Stimulated activated CD8-positive, alpha-beta memory T cell treated with anti-CD3 and anti-CD28 coated beads, Interleukin-7, amount 100 ng/mL, for 4 hours (primary cell): Measurements from ENCODE around the gene TMIGD1.

Experiments
- DNase-seq, 2 donors: peaks; one replicate each; pipeline ENCODE4 v3.0.0-alpha.2; 2020; ENCODE audit warnings: low read depth in 2 of 2

TMIGD1 gene

GRCh38 chr17:30333503-30334360, at the start of gene TMIGD1:
TMIGD1 (minus strand) TSS chr17:30334057; CDS start chr17:30332133, 1,924 bp downstream.
- no peak for DNase-seq

GRCh38 chr17:30382345-30382744, 48.5 kb upstream of the TMIGD1 start:
- DNase-seq, result no peak

- DNase-seq, result no peak
Observed at GRCh38 chr17:30381340-30381659, 47.4 kb upstream of the TMIGD1 start.

GRCh38 chr17:30380643-30381339, 46.9 kb upstream of the TMIGD1 start:
- no peak for DNase-seq

- DNase-seq, result no peak
Observed at GRCh38 chr17:30379903-30380381, 46.1 kb upstream of the TMIGD1 start.

GRCh38 chr17:30379303-30379902, 45.5 kb upstream of the TMIGD1 start:
- DNase-seq, result no peak

- peak; percentile 93 to 95 for DNase-seq
Observed at GRCh38 chr17:30378825-30379302, 45.0 kb upstream of the TMIGD1 start, which contains the start of gene CPD. CPD (plus strand) TSS chr17:30378927; CDS start chr17:30378981, 54 bp downstream.

- peak in 1 of 2 donors; percentile 64 for DNase-seq
Observed at GRCh38 chr17:30378241-30378824, 44.5 kb upstream of the TMIGD1 start.

- DNase-seq, result no peak
Observed at GRCh38 chr17:30377574-30378240, 43.9 kb upstream of the TMIGD1 start.

- peak in 1 of 2 donors; percentile 50 for DNase-seq
Observed at GRCh38 chr17:30376621-30377452, 43.0 kb upstream of the TMIGD1 start.

- DNase-seq, result no peak
Observed at GRCh38 chr17:30375661-30376060, 41.8 kb upstream of the TMIGD1 start.

GRCh38 chr17:30372755-30373154, 38.9 kb upstream of the TMIGD1 start:
- no peak for DNase-seq

- no peak for DNase-seq
Observed at GRCh38 chr17:30369995-30370394, 36.1 kb upstream of the TMIGD1 start.

GRCh38 chr17:30368912-30369720, 35.3 kb upstream of the TMIGD1 start:
- DNase-seq, result no peak

- no peak for DNase-seq
Observed at GRCh38 chr17:30366536-30366935, 32.7 kb upstream of the TMIGD1 start.

GRCh38 chr17:30363715-30364202, 29.9 kb upstream of the TMIGD1 start:
- peak; percentile 80 to 89 for DNase-seq

- no peak for DNase-seq
Observed at GRCh38 chr17:30361766-30362279, 28.0 kb upstream of the TMIGD1 start.

GRCh38 chr17:30360086-30360808, 26.4 kb upstream of the TMIGD1 start:
- no peak for DNase-seq
